A549 (cell line): ENCODE results near the gene MRAP2. TPM values are rescaled to one million over a fixed set of nuclear protein-coding genes. Genes with fewer than 3 reads are reported as not detected.
"Not testable (repeated sequence)": the region's sequence is repeated elsewhere in the genome, so short reads cannot be mapped to it uniquely, and the experiment has no call there.

Experiments used
- ATAC-seq, 2 experiments: fragments of 200-7000 bp in 1 of 2; fragments of >200 bp in 1 of 2; cut with Nextera tagmentation in 1 of 2; cut with Tn5 transposase in 1 of 2; 3 replicates each; pipeline versions ENCODE4 v1.8.0 to v1.9.1; 2018 to 2020; ENCODE audit warnings: mild to moderate bottlenecking in 1 of 2, moderate library complexity in 1 of 2
- CTCF ChIA-PET: fragments of 300-600 bp; sonication (Branson Sonifier 250); formaldehyde crosslinking; extraction: SDS; loops from one replicate; lab custom pipeline; 2021; ENCODE audit warnings: antibody characterized with exemption, inconsistent platforms; lab: Yijun Ruan, JAX
- POLR2A ChIA-PET: fragments of 350-600 bp; formaldehyde crosslinking; extraction: SDS; loops from one replicate; lab custom pipeline; 2021; ENCODE audit warnings: antibody characterized with exemption, inconsistent platforms; lab: Yijun Ruan, JAX
- DNase-seq, 2 experiments: peaks; one replicate each; pipeline versions ENCODE4 v3.0.0 to v3.0.0-alpha.2; 2011 to 2016; ENCODE audit warnings: low read depth in 1 of 2, low spot score in 1 of 2
- FAIRE-seq: peaks from 2 replicates; lab custom pipeline; 2011; peaks lifted over from hg19 to GRCh38; lab: Jason Lieb, UNC
- H3K27ac ChIP-seq, 2 experiments: fragments of >200 bp; sonication (Bioruptor Twin); formaldehyde crosslinking; 3 replicates each; pipeline ENCODE4 v1.5.1; 2016 to 2017
- H3K4me1 ChIP-seq: fragments of >200 bp; sonication (Bioruptor Twin); formaldehyde crosslinking; 3 replicates; pipeline ENCODE4 v1.6.1; 2016
- H3K4me2 ChIP-seq: fragments of >200 bp; sonication (Bioruptor Twin); formaldehyde crosslinking; 3 replicates; pipeline ENCODE4 v1.6.1; 2016
- H3K4me3 ChIP-seq: fragments of >200 bp; sonication (Bioruptor Twin); formaldehyde crosslinking; 3 replicates; pipeline ENCODE4 v1.5.1; 2016
- H3K9me3 ChIP-seq: fragments of >200 bp; sonication (Bioruptor Twin); formaldehyde crosslinking; 3 replicates; pipeline ENCODE4 v1.6.1; 2016
- BHLHE40 ChIP-seq: IDR thresholded peaks from 2 replicates; pipeline ENCODE4 v1.6.1; 2012; ENCODE audit warnings: low read depth, low read length, inconsistent platforms
- CHD2 ChIP-seq: fragments of 150-350 bp; IDR thresholded peaks from 2 replicates; pipeline ENCODE4 v1.6.1; 2014; ENCODE audit warnings: low read length; ENCODE audit not compliant: partially characterized antibody
- E2F6 ChIP-seq: IDR thresholded peaks from 2 replicates; pipeline ENCODE4 v1.6.1; 2012; ENCODE audit warnings: low read depth, borderline replicate concordance
- EP300 ChIP-seq, 2 experiments: fragments of >200 bp; sonication (Bioruptor Twin); formaldehyde crosslinking; IDR thresholded peaks; 2 replicates in 1 of 2; 3 replicates in 1 of 2; pipeline ENCODE4 v1.6.1; 2016 to 2017
- ESRRA ChIP-seq: fragments of 150-350 bp; IDR thresholded peaks from 2 replicates; pipeline ENCODE4 v1.6.1; 2014; ENCODE audit warnings: mild to moderate bottlenecking, low read length, borderline replicate concordance
- FOSB ChIP-seq: fragments of 250-450 bp; sonication (Bioruptor Pico); IDR thresholded peaks from 2 replicates; pipeline ENCODE4 v1.5.0; 2020; ENCODE audit warnings: mild to moderate bottlenecking, moderate library complexity
- FOSL2 ChIP-seq, 2 experiments: fragments of 450-650 bp in 1 of 2; fragments of >200 bp in 1 of 2; sonication (Bioruptor Twin) in 1 of 2; formaldehyde crosslinking; IDR thresholded peaks; 2 replicates each; pipeline versions ENCODE4 v1.5.0 to v1.6.1; 2016 to 2020; ENCODE audit warnings: mild to moderate bottlenecking in 1 of 2, moderate library complexity in 1 of 2
- GATA3 ChIP-seq: IDR thresholded peaks from 2 replicates; pipeline ENCODE4 v1.6.1; 2012; ENCODE audit warnings: borderline replicate concordance
- HDAC2 ChIP-seq: fragments of 200-600 bp; sonication (generic); IDR thresholded peaks from 2 replicates; pipeline ENCODE4 v1.6.1; 2016
- HOXB13 ChIP-seq: fragments of 250-450 bp; sonication (Bioruptor Pico); IDR thresholded peaks from 2 replicates; pipeline ENCODE4 v1.5.0; 2020; ENCODE audit warnings: low read depth, mild to moderate bottlenecking, moderate library complexity
- JUN ChIP-seq, 2 experiments: fragments of >200 bp; sonication (Bioruptor Twin); formaldehyde crosslinking; IDR thresholded peaks; 2 replicates in 1 of 2; 3 replicates in 1 of 2; pipeline ENCODE4 v1.6.1; 2016 to 2017
- JUNB ChIP-seq: fragments of >200 bp; sonication (Bioruptor Twin); formaldehyde crosslinking; IDR thresholded peaks from 2 replicates; pipeline ENCODE4 v1.6.1; 2016
- MAFK ChIP-seq: fragments of 450-650 bp; IDR thresholded peaks from 2 replicates; pipeline ENCODE4 v1.6.1; 2014; ENCODE audit not compliant: partially characterized antibody
- MAX ChIP-seq: IDR thresholded peaks from 2 replicates; pipeline ENCODE4 v1.6.1; 2012
- NFE2L2 ChIP-seq: fragments of 150-350 bp; conservative IDR thresholded peaks from 2 replicates; pipeline ENCODE4 v1.6.1; 2014; ENCODE audit warnings: low read length
- PBX3 ChIP-seq: IDR thresholded peaks from 2 replicates; pipeline ENCODE4 v1.6.1; 2012
- POLR2AphosphoS2 ChIP-seq: conservative IDR thresholded peaks from 2 replicates; pipeline ENCODE4 v1.6.1; 2012; ENCODE audit warnings: low read length, improper control_type of control experiment, inconsistent platforms
- RAD21 ChIP-seq, 2 experiments: fragments of >200 bp in 1 of 2; sonication (Bioruptor Twin) in 1 of 2; formaldehyde crosslinking in 1 of 2; IDR thresholded peaks in 1 of 2; conservative IDR thresholded peaks in 1 of 2; 2 replicates in 1 of 2; 3 replicates in 1 of 2; pipeline ENCODE4 v1.6.1; 2012 to 2018; ENCODE audit warnings: inconsistent platforms in 1 of 2
- RCOR1 ChIP-seq: fragments of 150-350 bp; IDR thresholded peaks from 2 replicates; pipeline ENCODE4 v1.6.1; 2014; ENCODE audit warnings: antibody characterized with exemption, low read length, low read depth
- REST ChIP-seq: fragments of 200-600 bp; sonication (generic); IDR thresholded peaks from 2 replicates; pipeline ENCODE4 v1.6.1; 2016; ENCODE audit warnings: antibody characterized with exemption, mild to moderate bottlenecking, moderate library complexity
- RFX5 ChIP-seq: fragments of 450-650 bp; IDR thresholded peaks from 2 replicates; pipeline ENCODE4 v1.7.1; 2014; ENCODE audit warnings: antibody characterized with exemption, mild to moderate bottlenecking, moderate library complexity
- SMC3 ChIP-seq: fragments of >200 bp; sonication (Bioruptor Twin); formaldehyde crosslinking; IDR thresholded peaks from 3 replicates; pipeline ENCODE4 v1.6.1; 2018; ENCODE audit warnings: inconsistent platforms
- TFCP2L1 ChIP-seq: fragments of 250-450 bp; sonication (Bioruptor Pico); IDR thresholded peaks from 2 replicates; pipeline ENCODE4 v1.5.0; 2021; ENCODE audit warnings: mild to moderate bottlenecking
- ZC3H11A ChIP-seq: fragments of 450-650 bp; IDR thresholded peaks from 2 replicates; pipeline ENCODE4 v1.6.1; 2014; ENCODE audit warnings: antibody characterized with exemption, mild to moderate bottlenecking
- ZNF302 ChIP-seq: fragments of 250-450 bp; sonication (Bioruptor Pico); IDR thresholded peaks from 2 replicates; pipeline ENCODE4 v1.9.0; 2021; ENCODE audit warnings: inconsistent platforms, mild to moderate bottlenecking, moderate library complexity
- ZSCAN20 ChIP-seq: fragments of 250-450 bp; sonication (Bioruptor Pico); IDR thresholded peaks from 2 replicates; pipeline ENCODE4 v1.8.0; 2022; ENCODE audit warnings: mild to moderate bottlenecking, moderate library complexity
- WGBS: methylation state at CpG from one replicate; pipeline ENCODE4 v1.1.6; 2017; ENCODE audit errors: missing lambda C conversion rate; 5-methylcytosine and 5-hydroxymethylcytosine counted together
- polyA plus RNA-seq, 4 experiments: library from polyadenylated mRNA; depleted of rRNA in 3 of 4; stranded (reverse); fragments of >200 nt; fragmentation: RNase III in 1 of 4; extraction: RNeasy Plus Mini Kit Qiagen cat#74134 plus additional on column Dnase treatment in 1 of 4; gene quantifications; 2 replicates in 3 of 4; 3 replicates in 1 of 4; pipeline ENCODE4 v1.2.3, GENCODE V29; 2011 to 2017
- TF ChIP-seq, protein P1 (sequence below): fragments of 250-450 bp; sonication (Bioruptor Pico); IDR thresholded peaks from 2 replicates; pipeline ENCODE4 v1.5.0; 2020; ENCODE audit warnings: low read depth, mild to moderate bottlenecking, moderate library complexity

The MRAP2 gene
- polyA plus RNA-seq, 2 of the 4 experiments (the other 2 are of a cell fraction) = 0.75 to 2.2 TPM

DNA sequence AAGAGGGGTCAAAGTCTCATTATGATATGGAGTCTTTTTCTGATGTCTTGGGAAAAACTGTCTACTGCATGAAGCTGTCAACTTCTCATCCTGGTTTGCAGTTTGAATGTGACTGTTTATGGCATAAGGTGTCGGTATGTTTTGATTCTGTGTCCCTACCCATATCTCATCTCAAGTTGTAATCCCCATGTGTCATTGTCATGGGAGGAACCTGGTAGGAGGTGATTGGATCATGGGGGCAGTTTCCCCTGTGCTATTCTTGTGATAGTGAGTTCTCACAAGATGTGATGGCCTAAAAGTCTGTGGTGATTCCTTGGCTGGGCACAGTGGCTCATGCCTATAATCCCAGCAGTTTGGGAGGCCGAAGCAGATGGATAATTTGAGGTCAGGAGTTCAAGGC is 47.6 kb downstream of the MRAP2 start:
- TF ChIP-seq ZNF302 (CRISPR knock-in tag) (no peak), GATA3 (no peak), PBX3 (no peak), SMC3 (no peak)
- ChIA-PET CTCF (no interaction called here), POLR2A (no interaction called here)
- no peak overlapping the region for H3K4me2 ChIP-seq
- FAIRE-seq (no peak), ATAC-seq (no peak), DNase-seq (no peak)
- H3K27ac ChIP-seq = no peak overlapping the region
- no peak overlapping the region for H3K4me3 ChIP-seq
- no peaks in the 10 kb centered on the region for H3K9me3 ChIP-seq
- 53% methylated on average over 2 of the region's 2 CpGs for WGBS
- H3K4me1 ChIP-seq = no peaks in the 10 kb centered on the region

- FAIRE-seq = no peak
These were observed 49.2 kb downstream of the MRAP2 start for GRCh38 chr6:84082689-84083265.

DNA sequence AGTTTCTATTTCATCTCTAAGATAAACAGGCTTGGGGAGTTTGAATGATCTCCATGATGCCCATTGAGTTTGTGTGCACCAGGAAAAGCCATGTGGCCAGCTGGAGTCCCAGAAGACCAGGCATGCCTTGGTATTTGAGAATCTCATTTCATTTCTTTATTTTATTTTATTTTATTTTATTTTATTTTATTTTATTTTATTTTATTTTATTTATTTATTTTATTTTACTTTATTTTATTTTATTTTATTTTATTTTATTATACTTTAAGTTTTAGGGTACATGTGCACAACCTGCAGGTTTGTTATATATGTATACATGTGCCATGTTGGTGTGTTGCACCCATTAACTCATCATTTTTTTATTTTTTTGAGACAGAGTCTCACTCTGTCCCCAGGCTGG is 51.1 kb downstream of the MRAP2 start:
- FAIRE-seq, H3K9me3 ChIP-seq, CTCF ChIA-PET, H3K27ac ChIP-seq, H3K4me1 ChIP-seq, POLR2A ChIA-PET, H3K4me2 ChIP-seq, DNase-seq, ATAC-seq, H3K4me3 ChIP-seq: not testable (repeated sequence)

More at GRCh38 chr6:84082689-84083265, 49.2 kb downstream of the MRAP2 start:
- POLR2A ChIA-PET = no interaction called here
- ATAC-seq = no peak
- H3K4me1 ChIP-seq = no peaks in the 10 kb centered on the region
- no peak overlapping the region for H3K4me3 ChIP-seq
- no peak for DNase-seq
- TF ChIP-seq JUNB (no peak), RCOR1 (no peak), ZSCAN20 (CRISPR knock-in tag) (no peak), HOXB13 (CRISPR knock-in tag) (no peak), REST (no peak), TFCP2L1 (no peak), CHD2 (no peak), EP300 (IDR thresholded peaks at IDR 0.05) (no peak)
- 64% methylated on average over 11 of the region's 11 CpGs for WGBS
- H3K4me2 ChIP-seq = no peak overlapping the region
- no peak overlapping the region for H3K27ac ChIP-seq
- no peaks in the 10 kb centered on the region for H3K9me3 ChIP-seq
- CTCF ChIA-PET = no interaction called here

GRCh38 chr6:84086056-84086455 is 52.5 kb downstream of the MRAP2 start:
- H3K27ac ChIP-seq = no peak overlapping the region
- TF ChIP-seq MAX (no peak), FOSB (no peak), RFX5 (no peak), POLR2AphosphoS2 (no peak), FOSL2 (IDR thresholded peaks at IDR 0.05) (no peak), FOSL2 (CRISPR knock-in tag; IDR thresholded peaks at IDR 0.05) (no peak), RAD21 (conservative IDR thresholded peaks at IDR 0.05 in 1 of 2, IDR thresholded peaks at IDR 0.05 in 1 of 2) (no peak), HDAC2 (no peak), JUN (IDR thresholded peaks at IDR 0.05) (no peak), ESRRA (no peak), TFCP2L1 (no peak), BHLHE40 (no peak), E2F6 (no peak), MAFK (no peak), ZC3H11A (no peak), EP300 (IDR thresholded peaks at IDR 0.05) (no peak), NFE2L2 (no peak)
- TF ChIP-seq, protein P1, sequence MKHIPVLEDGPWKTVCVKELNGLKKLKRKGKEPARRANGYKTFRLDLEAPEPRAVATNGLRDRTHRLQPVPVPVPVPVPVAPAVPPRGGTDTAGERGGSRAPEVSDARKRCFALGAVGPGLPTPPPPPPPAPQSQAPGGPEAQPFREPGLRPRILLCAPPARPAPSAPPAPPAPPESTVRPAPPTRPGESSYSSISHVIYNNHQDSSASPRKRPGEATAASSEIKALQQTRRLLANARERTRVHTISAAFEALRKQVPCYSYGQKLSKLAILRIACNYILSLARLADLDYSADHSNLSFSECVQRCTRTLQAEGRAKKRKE (CRISPR knock-in tag) = no peak
- TF ChIP-seq, all 56 proteins: peak for 0
- ATAC-seq (no peak), FAIRE-seq (no peak), DNase-seq (no peak)
- Histone ChIP-seq H3K4me1 (no peaks in the 10 kb centered on the region), H3K9me3 (no peaks in the 10 kb centered on the region), H3K4me3 (no peak overlapping the region), H3K4me2 (no peak overlapping the region)
- POLR2A ChIA-PET = no interaction called here
- WGBS = 29% methylated on average over 1 of the region's 1 CpG
- CTCF ChIA-PET = no interaction called here
